Heart right ventricle (tissue), 16 donors: Measurements from ENCODE around the gene MAD1L1. TPM values are rescaled to one million over a fixed set of nuclear protein-coding genes. Genes with fewer than 3 reads are reported as not detected.

Source experiments
- ATAC-seq, 8 donors: fragments of 200-7000 bp; cut with Tn5 transposase; one replicate each; pipeline ENCODE4 v1.9.1; 2020; ENCODE audit warnings: mild to moderate bottlenecking in 8 of 8, moderate library complexity in 8 of 8, moderate number of reproducible peaks in 1 of 8
- DNase-seq, 2 donors: peaks; one replicate each; pipeline ENCODE4 v3.0.0-alpha.2; 2020
- H3K27ac ChIP-seq, 10 donors: fragments of 200-600 bp; sonication (generic) in 2 of 10; one replicate each; pipeline versions ENCODE4 v1.5.0 to v1.8.0; 2020 to 2022; ENCODE audit warnings: mild to moderate bottlenecking in 3 of 10
- H3K27me3 ChIP-seq, 7 donors: fragments of 200-600 bp; one replicate each; pipeline ENCODE4 v1.8.0; 2021 to 2022; ENCODE audit warnings: mild to moderate bottlenecking in 2 of 7
- H3K36me3 ChIP-seq, 9 donors: fragments of 200-600 bp; sonication (generic) in 1 of 9; one replicate each; pipeline versions ENCODE4 v1.5.0 to v1.8.0; 2020 to 2022; ENCODE audit warnings: mild to moderate bottlenecking in 2 of 9
- H3K4me1 ChIP-seq, 9 donors: fragments of 200-600 bp; sonication (generic) in 1 of 9; one replicate each; pipeline versions ENCODE4 v1.5.0 to v1.8.0; 2020 to 2022; ENCODE audit warnings: mild to moderate bottlenecking in 4 of 9
- H3K4me3 ChIP-seq, 10 donors: fragments of 200-600 bp; sonication (generic) in 2 of 10; one replicate each; pipeline versions ENCODE4 v1.5.0 to v1.8.0; 2020 to 2022; ENCODE audit warnings: mild to moderate bottlenecking in 7 of 10, moderate library complexity in 2 of 10
- H3K9me3 ChIP-seq, 11 donors: fragments of 200-600 bp in 10 of 11; sonication (generic) in 2 of 11; one replicate each; pipeline versions ENCODE4 v1.5.0 to v1.8.0; 2013 to 2022; ENCODE audit warnings: mild to moderate bottlenecking in 2 of 11, control low read depth in 1 of 11, moderate library complexity in 1 of 11
- CTCF ChIP-seq, 9 donors: fragments of 200-600 bp; sonication (generic) in 2 of 9; IDR thresholded peaks; one replicate each; pipeline versions ENCODE4 v1.5.0 to v1.8.0; 2021 to 2022; ENCODE audit warnings: antibody characterized with exemption in 9 of 9, mild to moderate bottlenecking in 5 of 9, moderate library complexity in 1 of 9
- WGBS, 2 donors: extraction: QIAGEN DNeasy Blood & Tissue Kit; methylation state at CpG; one replicate each; pipeline ENCODE4 v1.1.7; 2013; ENCODE audit warnings: inconsistent platforms in 1 of 2; 5-methylcytosine and 5-hydroxymethylcytosine counted together
- intact Hi-C, 10 donors: fragments of 100-400 bp; cut with DNase I; formaldehyde crosslinking; loops; one replicate each; pipeline versions ENCODE4 v1.11.1 to v1.14.2; 2022
- polyA plus RNA-seq, 2 donors: library from polyadenylated mRNA; stranded (reverse); fragments of 200-250 nt; gene quantifications; one replicate each; pipeline ENCODE4 v1.2.3, GENCODE V29; 2013
- total RNA-seq, 10 donors: library from RNA; stranded (reverse); fragmentation: NEBNext Ultra II Directional in 3 of 10; extraction: Animal tissue kit (Norgen Biotek cat#: 25700) in 3 of 10; gene quantifications; one replicate each; pipeline versions ENCODE4 v1.2.1 to v1.2.4, GENCODE V29; 2021 to 2023
- donor health status: Arrhythmogenic right ventricular cardiomyopathy.
- donor health status: ischemic (EF 13 %, LVEDD 7.1; RV severe dilation, severe dysfunction).
- donor health status: healthy with polysubstance abuse.
- donor health status: DM: no; HTN: yes; CAD: no.
- donor health status: DM: no; HTN: no; CAD: no.
- donor health status: ischemic (EF 25% LVEDD 6.9; RV normal size, moderate dysfunction).
- donor health status: ischemic (EF 25% LVEDD 5.7; RV mildly dilated, moderate dysfunction).
- donor health status: healthy.
- donor health status: DM: yes; HTN: yes; CAD: no.
- donor health status: Ischemic cardiomyopathy.
- donor health status: ischemic (EF 35%, LVEDD 5.7; RV mildly dilated, moderate dysfunction).
- donor health status: nonischemic (EF 11% LVEDD 7.7; RV severe dilation, severe dysfunction).
- donor health status: DM: yes; HTN: yes; CAD: no.
- donor health status: PGD.
- donor health status: ischemic (EF 29% LVEDD 5.4; RV normal size, mild dysfunction).
- donor health status: nonischemic (EF 23%, LVEDD 6.1; RV moderate dilation, normal function).

Gene MAD1L1
- total and polyA plus RNA-seq, 12 donors: 13.8 to 46.8 (median 20.2) TPM

- Histone ChIP-seq H3K27ac (no peak overlapping the region), H3K4me3 (no peak overlapping the region), H3K27me3 (no peaks in the 10 kb centered on the region), H3K9me3 (no peaks in the 10 kb centered on the region), H3K4me1 (peaks cover 0 to 4% (median 0%) of the 10 kb centered on the region in 9 donors), H3K36me3 (peaks cover 0 to 13% (median 0%) of the 10 kb centered on the region in 9 donors)
- DNase-seq (no peak), ATAC-seq (no peak)
- intact Hi-C loops: loop anchor here in 1 of 10 donors (10.0 kb wide), 1 partner anchor 510 kb away; the partner anchor contains the start of gene PSMG3
- no peak for TF ChIP-seq CTCF (IDR thresholded peaks at IDR 0.05)
- WGBS, 2 donors: 93 to 95% methylated on average over 18 of the region's 18 CpGs
Observed at GRCh38 chr7:2084331-2084730, 148.4 kb downstream of the MAD1L1 start.

- no peak for TF ChIP-seq CTCF (IDR thresholded peaks at IDR 0.05)
- ATAC-seq: no peak
- peaks cover 0 to 4% (median 0%) of the 10 kb centered on the region in 9 donors for H3K4me1 ChIP-seq
- H3K27me3 ChIP-seq: no peaks in the 10 kb centered on the region
- no peaks in the 10 kb centered on the region for H3K9me3 ChIP-seq
- no peak overlapping the region for H3K4me3 ChIP-seq
- H3K27ac ChIP-seq: no peak overlapping the region
- intact Hi-C loops: loop anchor here in 1 of 10 donors (10.0 kb wide), 1 partner anchor 509 kb away; the partner anchor contains the start of gene PSMG3
- WGBS, 2 donors: 97 to 98% methylated on average over 17 of the region's 17 CpGs
- H3K36me3 ChIP-seq: peaks cover 0 to 13% (median 0%) of the 10 kb centered on the region in 9 donors
- no peak for DNase-seq
Observed at GRCh38 chr7:2083362-2083761, 149.4 kb downstream of the MAD1L1 start.

GRCh38 chr7:2082139-2082998 lies 150.4 kb downstream of the MAD1L1 start:
- Histone ChIP-seq H3K9me3 (no peaks in the 10 kb centered on the region), H3K27me3 (no peaks in the 10 kb centered on the region), H3K4me3 (no peak overlapping the region), H3K27ac (no peak overlapping the region), H3K36me3 (peaks cover 0 to 14% (median 0%) of the 10 kb centered on the region in 9 donors), H3K4me1 (peaks cover 0 to 4% (median 0%) of the 10 kb centered on the region in 9 donors)
- TF ChIP-seq CTCF (IDR thresholded peaks at IDR 0.05): no peak
- ATAC-seq: peak in 5 of 8 donors; percentile 17 to 58 (median 35)
- WGBS, 2 donors: 78 to 84% methylated on average over 31 of the region's 31 CpGs
- DNase-seq: no peak
- intact Hi-C loops: loop anchor here in 1 of 10 donors (10.0 kb wide), 1 partner anchor 508 kb away; the partner anchor contains the start of gene PSMG3

GRCh38 chr7:2081526-2082135 lies 151.1 kb downstream of the MAD1L1 start:
- H3K27ac ChIP-seq: no peak overlapping the region
- TF ChIP-seq CTCF (IDR thresholded peaks at IDR 0.05): no peak
- intact Hi-C loops: loop anchor here in 1 of 10 donors (10.0 kb wide), 1 partner anchor 507 kb away; the partner anchor contains the start of gene PSMG3
- H3K36me3 ChIP-seq: peaks cover 0 to 19% (median 0%) of the 10 kb centered on the region in 9 donors
- H3K4me3 ChIP-seq: no peak overlapping the region
- 92 to 97% methylated on average over 24 of the region's 24 CpGs for WGBS, 2 donors
- DNase-seq (no peak), ATAC-seq (no peak)
- no peaks in the 10 kb centered on the region for H3K27me3 ChIP-seq
- no peaks in the 10 kb centered on the region for H3K9me3 ChIP-seq
- H3K4me1 ChIP-seq: peaks cover 0 to 4% (median 0%) of the 10 kb centered on the region in 9 donors
